Activated T-cell treated with anti-CD3 and anti-CD28 coated beads, Interleukin-2, amount 50 U/mL, for 1 hour (primary cell): Measurements from ENCODE around the gene CDC42BPG.
A peak's percentile ranks its signal among the peaks of the same experiment; 100 is the strongest.
"Not testable (repeated sequence)": the region's sequence is repeated elsewhere in the genome, so short reads cannot be mapped to it uniquely, and the experiment has no call there.

Source experiments
- DNase-seq: peaks from one replicate; pipeline ENCODE4 v3.0.0-alpha.2; 2020

Gene CDC42BPG

GRCh38 chr11:64848214-64848825 lies 3.9 kb upstream of the CDC42BPG start:
- DNase-seq: no peak

- peak; percentile 93 for DNase-seq
These were observed 2.7 kb upstream of the CDC42BPG start for GRCh38 chr11:64846998-64847666.

- not testable (repeated sequence) for DNase-seq
These were observed 1.3 kb upstream of the CDC42BPG start for GRCh38 chr11:64845776-64846129.

- no peak for DNase-seq
These were observed 799 bp upstream of the CDC42BPG start for GRCh38 chr11:64845129-64845775.

DNA sequence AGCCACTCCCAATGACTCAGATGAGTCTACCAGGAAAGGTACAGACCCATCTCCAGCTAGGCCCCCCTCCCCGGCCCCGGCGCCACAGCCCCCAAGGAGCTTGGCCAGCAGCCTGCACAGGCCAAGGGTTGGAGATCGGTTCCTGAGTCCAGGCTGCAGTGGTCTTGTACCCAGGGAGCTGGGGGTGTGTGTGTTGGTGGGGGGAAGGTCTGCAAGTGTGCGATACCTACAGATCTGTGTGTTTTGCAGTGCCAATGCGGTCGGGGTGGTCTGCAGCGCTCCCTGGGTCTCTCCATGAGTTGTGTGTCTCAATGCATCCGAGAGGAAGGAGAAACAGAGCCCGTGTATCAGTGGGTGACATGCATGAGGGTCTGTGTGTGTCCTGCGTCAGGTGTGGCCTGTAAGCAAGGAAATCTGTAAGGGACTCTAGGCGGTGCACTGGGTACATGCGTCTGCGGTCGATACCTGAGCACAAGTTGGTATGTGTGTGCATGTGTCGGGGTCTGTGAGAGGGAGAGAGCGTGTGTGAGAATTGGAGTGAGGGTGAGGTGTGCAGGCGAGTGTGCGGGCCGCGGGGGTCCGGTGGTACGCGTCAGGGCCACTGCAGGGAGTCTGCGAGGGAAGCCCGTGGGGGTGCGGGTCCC lies 645 bp downstream of the CDC42BPG start:
- DNase-seq: no peak

GRCh38 chr11:64842851-64843685 lies 1.4 kb downstream of the CDC42BPG start:
- no peak for DNase-seq

DNA sequence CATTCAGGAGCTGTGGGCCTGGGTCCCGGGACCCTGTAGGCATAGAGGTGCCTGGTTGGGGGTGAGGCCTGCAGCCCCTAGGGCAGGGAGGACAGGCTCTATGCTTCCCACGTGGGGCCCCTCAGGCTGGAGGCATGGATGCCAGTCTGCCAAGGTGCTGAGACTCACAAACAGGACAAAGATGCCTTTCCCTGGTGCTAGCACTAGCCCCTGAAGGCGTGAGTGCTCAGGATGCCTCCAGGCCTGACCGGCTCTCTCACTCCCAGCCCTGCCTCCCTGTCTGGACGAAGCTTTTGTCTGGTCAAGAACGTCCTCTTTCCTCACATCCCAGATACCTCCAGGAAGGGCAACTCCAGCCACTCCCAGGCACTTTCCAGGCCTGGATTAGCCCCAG lies 2.1 kb downstream of the CDC42BPG start:
- DNase-seq: no peak

GRCh38 chr11:64841592-64842365 lies 2.7 kb downstream of the CDC42BPG start:
- no peak for DNase-seq

DNA sequence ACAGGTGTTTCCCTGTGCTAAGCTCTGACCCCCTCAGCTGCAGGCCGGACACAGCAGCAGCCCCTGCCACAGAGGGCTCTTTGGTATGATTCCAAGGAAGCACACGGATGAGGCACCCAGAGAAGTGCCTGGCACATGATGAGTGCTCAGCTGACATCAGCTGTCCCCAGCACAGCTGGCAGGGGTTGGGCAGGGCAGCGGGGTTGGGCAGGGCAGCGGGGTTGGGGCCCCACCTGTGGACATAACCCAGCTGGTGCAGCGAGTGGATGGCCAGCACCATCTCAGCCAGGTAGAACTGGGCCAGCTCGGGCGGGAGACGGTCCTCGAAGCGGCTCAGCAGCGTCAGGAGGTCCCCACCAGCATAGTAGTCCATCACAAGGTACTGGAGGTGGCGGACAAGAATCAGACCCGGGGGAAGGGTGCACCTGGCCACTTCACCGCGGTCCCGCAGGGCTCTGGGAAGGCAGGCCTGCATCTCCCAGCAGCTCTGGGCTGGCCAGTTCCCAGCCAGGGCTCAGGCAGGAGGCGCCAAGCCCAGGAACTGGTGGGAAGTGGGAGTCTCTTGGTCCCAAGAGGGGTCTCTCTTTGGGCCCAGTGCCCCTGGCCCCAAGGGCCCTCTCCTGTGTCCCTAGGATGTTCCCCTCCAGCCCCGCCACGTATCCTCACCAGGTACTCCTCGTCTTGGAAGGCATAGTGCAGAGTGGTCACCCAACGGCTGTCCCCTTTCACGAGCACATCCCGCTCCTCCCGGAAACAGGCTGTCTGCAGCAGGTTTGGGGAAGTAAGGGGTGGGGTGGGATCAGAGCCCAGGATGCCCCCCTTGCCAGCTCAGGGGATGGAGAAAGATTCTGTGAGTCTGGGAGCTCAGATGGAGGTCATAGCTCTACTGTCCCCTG lies 4.3 kb downstream of the CDC42BPG start:
- no peak for DNase-seq

DNA sequence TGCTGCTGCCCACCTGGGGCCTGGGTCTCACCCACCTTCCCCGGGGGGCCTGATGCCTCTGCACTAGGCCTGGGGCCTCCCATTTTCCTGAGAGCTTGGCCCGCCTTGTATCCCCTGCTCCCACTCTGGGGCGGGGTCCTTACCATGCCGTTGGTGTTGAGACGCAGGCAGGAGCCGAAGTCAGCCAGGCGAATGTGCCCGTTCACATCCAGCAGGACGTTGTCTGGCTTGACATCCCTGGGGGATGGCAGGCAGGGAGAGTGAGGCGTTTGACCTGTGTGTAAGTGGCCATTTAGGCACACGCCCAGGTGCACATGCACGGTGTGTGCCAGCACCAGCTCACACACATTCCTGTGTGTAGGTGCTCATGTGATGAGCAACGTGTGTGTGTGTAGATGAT lies 5.1 kb downstream of the CDC42BPG start:
- DNase-seq: no peak

- no peak for DNase-seq
These were observed 5.7 kb downstream of the CDC42BPG start for GRCh38 chr11:64838600-64839334.

DNA sequence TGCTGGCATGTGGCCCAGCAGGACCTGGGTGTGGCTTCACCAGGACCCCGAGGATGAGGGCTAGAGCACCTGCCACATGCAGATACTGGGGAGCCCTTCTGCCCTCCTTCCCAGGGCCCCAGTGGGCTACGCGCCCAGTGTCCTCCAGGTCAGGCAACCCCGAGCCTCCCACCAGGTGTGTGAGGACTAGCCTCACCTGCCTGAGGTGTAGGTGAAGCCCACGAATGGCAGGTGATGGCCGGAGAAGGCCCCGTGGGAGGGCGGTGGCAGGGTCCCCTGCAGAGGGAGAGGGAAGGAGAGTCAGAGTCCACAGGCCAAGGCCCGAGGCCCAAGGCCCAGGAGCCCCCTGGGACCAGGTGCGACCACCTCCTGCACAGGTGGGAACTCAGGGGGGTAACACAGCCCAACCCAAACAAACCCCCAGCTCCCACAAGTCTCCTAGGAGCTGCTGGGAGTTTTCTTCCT lies 6.5 kb downstream of the CDC42BPG start:
- no peak for DNase-seq

DNA sequence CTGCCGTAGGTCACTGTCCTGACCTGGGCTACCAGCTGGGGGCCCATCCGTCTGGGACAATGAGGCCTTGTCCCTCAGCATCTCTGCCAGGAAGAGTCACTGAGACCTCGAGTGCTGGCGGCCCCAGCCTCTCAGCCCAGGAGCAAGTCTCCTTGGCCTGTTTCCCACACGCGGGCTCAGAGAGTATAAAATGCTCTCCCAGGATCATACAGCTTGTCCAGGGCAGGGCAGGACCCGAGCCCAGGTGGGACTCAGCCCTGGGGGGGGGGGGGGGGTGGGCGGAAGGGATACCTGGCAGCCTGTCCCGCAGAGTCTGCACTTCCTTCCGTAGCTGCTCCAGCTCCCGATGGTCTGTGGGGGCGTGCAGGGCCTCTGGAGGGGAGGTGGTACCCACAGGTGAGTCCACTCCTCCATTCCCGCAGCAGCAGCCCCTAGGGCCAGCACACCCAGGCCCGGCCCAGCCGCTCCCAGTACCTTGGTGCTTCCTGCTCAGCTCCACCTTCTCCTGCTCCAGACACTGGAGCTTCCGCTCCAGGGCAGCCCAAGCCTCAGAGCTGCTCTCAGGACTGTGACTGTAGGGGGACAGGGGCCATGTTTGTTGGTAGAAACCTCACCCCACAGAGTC lies 7.9 kb downstream of the CDC42BPG start:
- no peak for DNase-seq

DNA sequence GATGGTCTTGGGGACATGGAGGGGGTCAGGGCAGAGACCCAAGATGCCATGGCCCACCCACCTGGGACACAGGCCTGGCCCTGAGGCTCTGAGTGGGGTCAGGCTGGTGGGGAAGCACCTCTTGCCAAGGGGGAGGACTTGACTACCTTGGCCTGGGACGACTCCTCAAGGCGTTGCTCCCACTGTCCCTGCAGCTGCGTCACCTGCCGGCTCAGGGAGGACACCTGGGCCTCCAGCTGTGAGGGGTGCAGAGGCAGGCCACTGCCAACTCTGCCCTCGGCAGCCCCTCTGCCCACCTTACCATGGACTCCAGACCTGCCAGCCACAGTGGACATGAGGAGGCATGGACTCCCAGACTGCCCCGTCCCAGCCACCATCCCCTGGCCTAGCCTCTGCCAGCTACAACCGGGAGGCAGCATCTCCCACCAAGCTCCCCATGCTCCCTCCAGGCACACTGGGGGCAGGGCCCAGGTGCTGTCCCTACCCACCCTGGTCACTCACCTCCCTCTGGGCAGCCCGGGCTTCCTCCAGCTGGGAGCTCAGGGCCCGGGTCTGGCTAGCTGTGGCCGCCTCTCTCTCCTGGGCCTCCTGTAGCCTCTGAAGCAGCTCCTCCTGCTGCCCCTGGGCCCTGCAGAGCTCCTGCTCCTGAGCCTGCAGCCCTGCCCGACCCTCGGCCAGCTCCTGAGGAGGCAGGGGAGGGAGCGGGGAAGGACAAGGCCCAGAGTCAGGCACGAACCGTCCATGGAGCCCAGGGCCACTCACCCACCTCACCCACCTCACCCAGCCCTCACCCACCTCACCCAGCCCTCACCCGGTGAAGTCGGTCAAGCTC lies 8.6 kb downstream of the CDC42BPG start:
- DNase-seq: no peak

GRCh38 chr11:64834723-64835615 lies 9.5 kb downstream of the CDC42BPG start:
- no peak for DNase-seq

DNA sequence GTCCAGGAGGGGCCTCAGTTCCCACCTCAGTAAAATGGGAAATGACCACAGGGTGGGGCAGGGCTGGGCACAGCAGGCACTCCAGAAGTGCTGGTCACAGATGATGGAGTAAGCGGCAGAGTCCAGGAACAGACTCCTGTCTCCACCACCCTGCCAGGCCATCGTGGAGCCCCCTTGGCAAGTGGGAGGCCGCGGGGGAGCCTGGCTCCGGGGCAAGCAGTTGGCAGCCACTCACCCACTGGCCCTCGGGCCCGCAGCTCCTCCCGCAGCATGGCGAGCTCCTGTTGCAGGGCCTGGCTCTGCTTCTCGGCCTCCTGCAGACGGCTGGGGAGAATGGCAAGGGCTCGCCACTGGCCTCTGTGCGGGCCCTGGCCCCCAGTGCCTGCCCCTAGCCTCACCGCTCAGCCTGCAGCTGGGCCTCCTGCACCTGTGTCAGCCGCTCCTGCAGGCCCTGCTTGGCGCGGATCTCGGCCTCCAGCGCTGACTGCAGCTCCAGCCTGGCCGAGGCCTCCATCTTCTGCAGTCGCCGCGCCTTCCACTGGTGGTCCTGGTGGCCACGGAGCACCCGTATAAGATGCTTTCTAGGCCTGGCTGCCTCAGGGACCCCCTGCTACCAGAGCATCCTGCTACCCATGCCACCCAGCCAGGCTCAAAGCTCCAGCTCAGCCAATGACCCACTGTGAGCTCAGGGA lies 10.3 kb downstream of the CDC42BPG start:
- no peak for DNase-seq

DNA sequence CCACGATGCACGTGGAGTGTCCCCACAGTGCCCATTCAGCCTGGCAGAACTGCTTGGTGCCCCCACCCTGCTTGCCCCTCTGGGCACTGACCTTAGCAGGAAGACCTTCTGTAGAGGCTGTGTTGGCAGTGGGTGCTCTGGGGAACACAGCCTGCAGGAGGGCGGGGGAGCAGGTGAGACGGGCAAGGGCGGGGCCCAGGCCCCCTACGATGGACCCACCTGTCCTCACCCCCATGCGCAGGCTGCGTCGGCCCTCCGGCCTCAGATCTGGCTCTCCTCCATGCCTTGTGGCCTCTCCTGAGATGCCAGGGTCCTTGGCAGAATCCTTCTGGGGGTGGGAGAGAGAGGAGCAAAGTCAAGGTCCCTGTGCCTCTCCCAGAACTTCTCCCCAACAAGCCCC lies 10.9 kb downstream of the CDC42BPG start:
- no peak for DNase-seq
